Prostate gland (tissue), 2 donors: ENCODE results near the gene MFAP4. TPM values are rescaled to one million over a fixed set of nuclear protein-coding genes. Genes with fewer than 3 reads are reported as not detected.

ENCODE experiments used
- DNase-seq: peaks from one replicate; pipeline ENCODE4 v3.0.0-alpha.2; 2019; ENCODE audit warnings: low spot score
- H3K27ac ChIP-seq, 2 donors: fragments of 200-600 bp; sonication (generic); 2 replicates each; pipeline ENCODE4 v1.5.1; 2017 to 2019
- H3K27me3 ChIP-seq: fragments of 200-600 bp; sonication (generic); replicated peaks from 2 replicates; pipeline ENCODE4 v1.5.1; 2019; ENCODE audit not compliant: insufficient read depth
- H3K36me3 ChIP-seq, 2 donors: fragments of 200-600 bp; sonication (generic); 1 replicate in 1 of 2; 2 replicates in 1 of 2; pipeline versions ENCODE4 v1.5.1 to v1.8.1; 2017 to 2019
- H3K4me1 ChIP-seq: fragments of 200-600 bp; sonication (generic); replicated peaks from 2 replicates; pipeline ENCODE4 v1.5.1; 2019
- H3K4me3 ChIP-seq, 2 donors: fragments of 200-600 bp; sonication (generic); 2 replicates each; pipeline ENCODE4 v1.5.1; 2017 to 2019
- H3K9me3 ChIP-seq: fragments of 200-600 bp; sonication (generic); 2 replicates; pipeline ENCODE4 v1.5.1; 2017
- CTCF ChIP-seq, 4 experiments: fragments of 200-600 bp in 2 of 4; fragments of 450-650 bp in 2 of 4; sonication (generic) in 2 of 4; IDR thresholded peaks; 1 replicate in 3 of 4; 2 replicates in 1 of 4; pipeline ENCODE4 v1.5.1; 2016 to 2019; ENCODE audit warnings: antibody characterized with exemption in 4 of 4, mild to moderate bottlenecking in 2 of 4, moderate library complexity in 2 of 4
- POLR2A ChIP-seq: fragments of 450-650 bp; IDR thresholded peaks from one replicate; pipeline ENCODE4 v1.6.1; 2016; ENCODE audit warnings: antibody characterized with exemption, mild to moderate bottlenecking
- POLR2AphosphoS5 ChIP-seq: sonication (generic); formaldehyde crosslinking; IDR thresholded peaks from one replicate; pipeline ENCODE4 v1.6.1; 2017; ENCODE audit warnings: antibody characterized with exemption
- WGBS: methylation state at CpG from one replicate; pipeline ENCODE4 v1.1.5; 2018; 5-methylcytosine and 5-hydroxymethylcytosine counted together
- intact Hi-C: fragments of 100-400 bp; cut with DNase I; formaldehyde crosslinking; loops from one replicate; pipeline ENCODE4 v1.14.2; 2022
- total RNA-seq, 2 donors: library from RNA; depleted of rRNA; stranded (reverse); fragments of >200 nt; gene quantifications; one replicate each; pipeline ENCODE4 v1.1.0, GENCODE V29; 2016

MFAP4 gene
- total RNA-seq, 2 donors from 2014 or later = 56.1 to 146 TPM

- Histone ChIP-seq H3K9me3 (no peaks in the 10 kb centered on the region), H3K27me3 (no peaks in the 10 kb centered on the region), H3K27ac (peak overlapping the region; percentile 40 to 41), H3K4me3 (no peak overlapping the region), H3K4me1 (peaks cover 15% of the 10 kb centered on the region), H3K36me3 (no peaks in the 10 kb centered on the region)
- 47% methylated on average over 2 of the region's 2 CpGs for WGBS
- intact Hi-C loops = no loop called here
- DNase-seq = no peak
- no peak for TF ChIP-seq POLR2A
- no peak for TF ChIP-seq POLR2AphosphoS5
- TF ChIP-seq CTCF (IDR thresholded peaks at IDR 0.05) = no peak
Observed at GRCh38 chr17:19398301-19399181, 11.6 kb upstream of the MFAP4 start.

GRCh38 chr17:19397556-19398041 lies 10.6 kb upstream of the MFAP4 start:
- H3K4me1 ChIP-seq = peaks cover 15% of the 10 kb centered on the region
- peak overlapping the region; percentile 40 to 41 for H3K27ac ChIP-seq
- TF ChIP-seq CTCF (IDR thresholded peaks at IDR 0.05) = peak in 1 of 4 experiments; percentile 19
- no peak for TF ChIP-seq POLR2A
- H3K27me3 ChIP-seq = no peaks in the 10 kb centered on the region
- no peak overlapping the region for H3K4me3 ChIP-seq
- intact Hi-C loops = no loop called here
- no peaks in the 10 kb centered on the region for H3K9me3 ChIP-seq
- H3K36me3 ChIP-seq = no peaks in the 10 kb centered on the region
- WGBS = 51% methylated on average over 6 of the region's 6 CpGs
- no peak for DNase-seq

GRCh38 chr17:19392303-19392702 lies 5.3 kb upstream of the MFAP4 start:
- Histone ChIP-seq H3K9me3 (no peaks in the 10 kb centered on the region), H3K4me3 (no peak overlapping the region), H3K27me3 (no peaks in the 10 kb centered on the region), H3K36me3 (no peaks in the 10 kb centered on the region), H3K27ac (peak overlapping the region; percentile 17 to 44), H3K4me1 (no peaks in the 10 kb centered on the region)
- DNase-seq = no peak
- TF ChIP-seq POLR2AphosphoS5 = no peak
- no peak for TF ChIP-seq POLR2A
- TF ChIP-seq CTCF (IDR thresholded peaks at IDR 0.05) = no peak
- intact Hi-C loops = no loop called here
- WGBS = 63% methylated on average over 7 of the region's 7 CpGs

GRCh38 chr17:19391432-19391831 lies 4.4 kb upstream of the MFAP4 start:
- Histone ChIP-seq H3K9me3 (no peaks in the 10 kb centered on the region), H3K36me3 (no peaks in the 10 kb centered on the region), H3K27me3 (no peaks in the 10 kb centered on the region), H3K27ac (peak overlapping the region in 1 of 2 donors; percentile 17), H3K4me1 (no peaks in the 10 kb centered on the region), H3K4me3 (no peak overlapping the region)
- 78% methylated on average over 7 of the region's 7 CpGs for WGBS
- intact Hi-C loops = no loop called here
- no peak for DNase-seq
- TF ChIP-seq POLR2AphosphoS5 (no peak), POLR2A (no peak), CTCF (IDR thresholded peaks at IDR 0.05) (no peak)

- peak overlapping the region in 1 of 2 donors; percentile 70 for H3K27ac ChIP-seq
- H3K36me3 ChIP-seq = no peaks in the 10 kb centered on the region
- H3K4me3 ChIP-seq = no peak overlapping the region
- H3K27me3 ChIP-seq = no peaks in the 10 kb centered on the region
- WGBS = 83% methylated on average over 2 of the region's 2 CpGs
- TF ChIP-seq POLR2A (no peak), CTCF (IDR thresholded peaks at IDR 0.05) (no peak), POLR2AphosphoS5 (no peak)
- H3K4me1 ChIP-seq = no peaks in the 10 kb centered on the region
- no peak for DNase-seq
- H3K9me3 ChIP-seq = no peaks in the 10 kb centered on the region
- intact Hi-C loops = no loop called here
Observed at GRCh38 chr17:19390951-19391350, 4.0 kb upstream of the MFAP4 start.
